ENCODE data around the gene ADGRG7.
A peak's percentile ranks its signal among the peaks of the same experiment; 100 is the strongest.
"Not testable (repeated sequence)": the region's sequence is repeated elsewhere in the genome, so short reads cannot be mapped to it uniquely, and the experiment has no call there.

Gene ADGRG7

GRCh38 chr3:100609305-100609704 is at the start of gene ADGRG7:
Gene ADGRG7 (plus strand): TSS chr3:100609601. CDS start chr3:100609857, 256 bp downstream.
- DNase-seq: no peak

- no peak for DNase-seq
Observed at GRCh38 chr3:100560426-100560825, 49.0 kb upstream of the ADGRG7 start.

GRCh38 chr3:100561459-100562158 is 47.8 kb upstream of the ADGRG7 start:
- no peak for DNase-seq

GRCh38 chr3:100562224-100562857 is 47.1 kb upstream of the ADGRG7 start:
- DNase-seq: no peak

- no peak for DNase-seq
Observed at GRCh38 chr3:100563228-100563627, 46.2 kb upstream of the ADGRG7 start.

GRCh38 chr3:100563652-100564211 is 45.7 kb upstream of the ADGRG7 start:
- no peak for DNase-seq

- DNase-seq: no peak
Observed at GRCh38 chr3:100570811-100571210, 38.6 kb upstream of the ADGRG7 start.

GRCh38 chr3:100574536-100574935 is 34.9 kb upstream of the ADGRG7 start:
- no peak for DNase-seq

- DNase-seq: no peak
Observed at GRCh38 chr3:100575704-100576103, 33.7 kb upstream of the ADGRG7 start.

- no peak for DNase-seq
Observed at GRCh38 chr3:100577382-100578008, 31.9 kb upstream of the ADGRG7 start.

- no peak for DNase-seq
Observed at GRCh38 chr3:100578646-100579045, 30.8 kb upstream of the ADGRG7 start.

GRCh38 chr3:100580147-100580546 is 29.3 kb upstream of the ADGRG7 start:
- no peak for DNase-seq

GRCh38 chr3:100581650-100582049 is 27.8 kb upstream of the ADGRG7 start:
- DNase-seq: no peak

- DNase-seq: not testable (repeated sequence)
Observed at GRCh38 chr3:100582157-100582556, 27.2 kb upstream of the ADGRG7 start.

GRCh38 chr3:100584101-100584660 is 25.2 kb upstream of the ADGRG7 start:
- no peak for DNase-seq

GRCh38 chr3:100586832-100587231 is 22.6 kb upstream of the ADGRG7 start:
- no peak for DNase-seq

GRCh38 chr3:100588251-100588650 is 21.1 kb upstream of the ADGRG7 start:
- DNase-seq: no peak

GRCh38 chr3:100590114-100590839 is 19.1 kb upstream of the ADGRG7 start:
- peak; percentile 55 to 74 for DNase-seq

- DNase-seq: no peak
Observed at GRCh38 chr3:100590840-100591147, 18.6 kb upstream of the ADGRG7 start.

- DNase-seq: no peak
Observed at GRCh38 chr3:100591411-100591810, 18.0 kb upstream of the ADGRG7 start.

GRCh38 chr3:100600181-100601042 is 9.0 kb upstream of the ADGRG7 start:
- DNase-seq: no peak

All from CD4-positive, alpha-beta T cell treated with Interferon alpha-2 for 1 hour (primary cell).